Neutrophil (primary cell): Measurements from ENCODE around the gene DOK4.

ENCODE experiments used
- H3K27ac ChIP-seq: fragments of 200-600 bp; sonication (generic); 2 replicates; pipeline ENCODE4 v1.5.1; 2016; ENCODE audit warnings: mild to moderate bottlenecking, moderate library complexity
- H3K27me3 ChIP-seq: fragments of 200-600 bp; sonication (generic); 2 replicates; pipeline ENCODE4 v1.6.0; 2016; ENCODE audit warnings: mild to moderate bottlenecking
- H3K36me3 ChIP-seq: fragments of 200-600 bp; sonication (generic); 2 replicates; pipeline ENCODE4 v1.5.1; 2017
- H3K4me1 ChIP-seq, 2 experiments: fragments of 200-600 bp in 1 of 2; sonication (generic) in 1 of 2; 1 replicate in 1 of 2; 2 replicates in 1 of 2; pipeline versions ENCODE4 v1.5.1 to v1.6.1; 2013 to 2016; ENCODE audit warnings: low read depth in 1 of 2, low read length in 1 of 2, mild to moderate bottlenecking in 1 of 2, moderate library complexity in 1 of 2; ENCODE audit not compliant: control insufficient read depth in 1 of 2, insufficient read depth in 1 of 2
- H3K4me3 ChIP-seq, 2 experiments: fragments of 200-600 bp in 1 of 2; sonication (generic) in 1 of 2; 1 replicate in 1 of 2; 2 replicates in 1 of 2; pipeline ENCODE4 v1.5.1; 2013 to 2016; ENCODE audit warnings: low read depth in 1 of 2, low read length in 1 of 2, mild to moderate bottlenecking in 1 of 2, moderate library complexity in 1 of 2
- H3K9me3 ChIP-seq: fragments of 200-600 bp; sonication (generic); 2 replicates; pipeline ENCODE4 v1.5.1; 2016
- CTCF ChIP-seq: fragments of 200-600 bp; sonication (generic); IDR thresholded peaks from 2 replicates; pipeline ENCODE4 v1.5.1; 2016; ENCODE audit warnings: antibody characterized with exemption

The DOK4 gene

GRCh38 chr16:57517397-57518367, 31.4 kb upstream of the DOK4 start:
- H3K27me3 ChIP-seq: no peaks in the 10 kb centered on the region
- no peak overlapping the region for H3K4me3 ChIP-seq
- H3K36me3 ChIP-seq: no peaks in the 10 kb centered on the region
- no peaks in the 10 kb centered on the region for H3K9me3 ChIP-seq
- H3K4me1 ChIP-seq: no peaks in the 10 kb centered on the region
- no peak overlapping the region for H3K27ac ChIP-seq
- no peak for TF ChIP-seq CTCF

GRCh38 chr16:57516773-57517172, 30.5 kb upstream of the DOK4 start:
- no peaks in the 10 kb centered on the region for H3K27me3 ChIP-seq
- no peak overlapping the region for H3K4me3 ChIP-seq
- no peaks in the 10 kb centered on the region for H3K4me1 ChIP-seq
- no peak overlapping the region for H3K27ac ChIP-seq
- H3K36me3 ChIP-seq: no peaks in the 10 kb centered on the region
- H3K9me3 ChIP-seq: no peaks in the 10 kb centered on the region
- no peak for TF ChIP-seq CTCF

- Histone ChIP-seq H3K27me3 (no peaks in the 10 kb centered on the region), H3K27ac (no peak overlapping the region), H3K36me3 (no peaks in the 10 kb centered on the region), H3K4me3 (no peak overlapping the region), H3K4me1 (no peaks in the 10 kb centered on the region), H3K9me3 (no peaks in the 10 kb centered on the region)
- no peak for TF ChIP-seq CTCF
These were observed 30.0 kb upstream of the DOK4 start for GRCh38 chr16:57516176-57516725.

GRCh38 chr16:57514791-57515600, 28.7 kb upstream of the DOK4 start:
- no peak overlapping the region for H3K27ac ChIP-seq
- H3K27me3 ChIP-seq: no peaks in the 10 kb centered on the region
- no peak for TF ChIP-seq CTCF
- no peak overlapping the region for H3K4me3 ChIP-seq
- no peaks in the 10 kb centered on the region for H3K4me1 ChIP-seq
- H3K9me3 ChIP-seq: no peaks in the 10 kb centered on the region
- no peaks in the 10 kb centered on the region for H3K36me3 ChIP-seq

- no peaks in the 10 kb centered on the region for H3K27me3 ChIP-seq
- H3K4me3 ChIP-seq: no peak overlapping the region
- TF ChIP-seq CTCF: no peak
- no peaks in the 10 kb centered on the region for H3K36me3 ChIP-seq
- H3K4me1 ChIP-seq: no peaks in the 10 kb centered on the region
- no peak overlapping the region for H3K27ac ChIP-seq
- no peaks in the 10 kb centered on the region for H3K9me3 ChIP-seq
These were observed 28.1 kb upstream of the DOK4 start for GRCh38 chr16:57514371-57514770.
